Stimulated activated CD4-positive, alpha-beta T cell treated with anti-CD3 and anti-CD28 coated beads, Interleukin-12 subunit alpha, Interleukin-12 subunit beta, amount 100 ng/mL, for 24 hours (primary cell): ENCODE data around the gene PLCB2.

Experiments used
- DNase-seq, 2 experiments: peaks; one replicate each; pipeline ENCODE4 v3.0.0-alpha.2; 2020; ENCODE audit warnings: low read depth in 2 of 2

PLCB2 gene

GRCh38 chr15:40271685-40272484, 35.9 kb downstream of the PLCB2 start:
- no peak for DNase-seq

- DNase-seq: no peak
Measured at GRCh38 chr15:40270246-40270995, 37.3 kb downstream of the PLCB2 start.

GRCh38 chr15:40269604-40270003, 38.1 kb downstream of the PLCB2 start:
- DNase-seq: no peak

GRCh38 chr15:40267670-40268069, 40.1 kb downstream of the PLCB2 start:
- no peak for DNase-seq

GRCh38 chr15:40266828-40267304, 40.9 kb downstream of the PLCB2 start:
- DNase-seq: no peak

- DNase-seq: no peak
Measured at GRCh38 chr15:40265875-40266274, 41.9 kb downstream of the PLCB2 start.

- no peak for DNase-seq
Measured at GRCh38 chr15:40265355-40265754, 42.4 kb downstream of the PLCB2 start.

- DNase-seq: no peak
Measured at GRCh38 chr15:40264321-40265153, 43.2 kb downstream of the PLCB2 start.

GRCh38 chr15:40263024-40263754, 44.5 kb downstream of the PLCB2 start:
- no peak for DNase-seq

- no peak for DNase-seq
Measured at GRCh38 chr15:40259021-40259420, 48.7 kb downstream of the PLCB2 start.

GRCh38 chr15:40258544-40258943, 49.2 kb downstream of the PLCB2 start:
- no peak for DNase-seq

GRCh38 chr15:40257656-40258450, 49.9 kb downstream of the PLCB2 start:
- no peak for DNase-seq

GRCh38 chr15:40256638-40257235, 51.0 kb downstream of the PLCB2 start:
- no peak for DNase-seq

- no peak for DNase-seq
Measured at GRCh38 chr15:40255033-40255432, 52.7 kb downstream of the PLCB2 start.

GRCh38 chr15:40254452-40254851, 53.3 kb downstream of the PLCB2 start:
- no peak for DNase-seq

GRCh38 chr15:40253167-40253790, 54.5 kb downstream of the PLCB2 start:
- no peak for DNase-seq

GRCh38 chr15:40252438-40253166, 55.1 kb downstream of the PLCB2 start:
- no peak for DNase-seq

- DNase-seq: no peak
Measured at GRCh38 chr15:40252141-40252437, 55.6 kb downstream of the PLCB2 start.

GRCh38 chr15:40251486-40252140, 56.1 kb downstream of the PLCB2 start:
- no peak for DNase-seq
